ENCODE results near the gene FAM20B. TPM values are rescaled to one million over a fixed set of nuclear protein-coding genes. Genes with fewer than 3 reads are reported as not detected.

Gene FAM20B
- total and polyA plus RNA-seq, 2 of the 13 experiments (the other 11 are each of a cell fraction or from before 2014, with no cell fraction given) = 13.8 to 26.9 TPM

DNA sequence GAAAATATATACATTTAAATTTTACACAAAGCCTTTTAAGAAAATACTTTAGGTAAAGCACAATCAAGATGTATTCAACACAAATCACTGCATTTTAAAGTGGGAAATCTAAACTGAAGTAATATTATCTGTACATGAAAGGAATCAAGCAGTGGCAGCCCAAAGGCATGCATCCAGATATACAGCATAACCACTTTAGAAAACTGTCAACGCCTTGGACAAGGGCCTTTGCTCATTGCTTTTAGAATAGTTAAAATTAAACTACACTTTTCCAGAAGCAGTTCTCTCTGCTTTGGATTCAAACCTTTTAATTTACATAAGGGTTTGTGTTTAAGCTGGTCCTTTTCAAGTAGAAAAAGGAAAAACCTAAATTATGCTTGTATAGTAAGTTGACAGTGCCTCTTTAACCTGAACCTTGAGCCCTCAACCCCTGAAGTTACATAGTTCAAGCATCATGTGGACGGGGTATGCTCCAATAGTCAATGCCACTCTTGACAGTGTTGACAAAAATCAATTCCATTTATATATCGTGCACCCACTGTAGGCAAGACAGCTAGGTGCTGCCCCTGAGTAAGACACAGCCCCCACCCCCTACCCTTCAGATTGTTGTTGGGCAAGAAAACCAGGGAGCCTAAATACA, 79.0 kb downstream of the FAM20B start (continued):
- no peak for TF ChIP-seq ZNF160 (CRISPR knock-in tag; IDR thresholded peaks at IDR 0.05)
- TF ChIP-seq RFXAP (CRISPR knock-in tag; IDR thresholded peaks at IDR 0.05; ENCODE audit: borderline replicate concordance) = no peak
- TF ChIP-seq NFKB2 (CRISPR knock-in tag; IDR thresholded peaks at IDR 0.05; ENCODE audit: borderline replicate concordance) = no peak
- no peak for TF ChIP-seq ZNF781 (CRISPR knock-in tag; IDR thresholded peaks at IDR 0.05; ENCODE audit: borderline replicate concordance, not compliant biosample characterization)
- TF ChIP-seq SMAD1 (CRISPR knock-in tag; IDR thresholded peaks at IDR 0.05; ENCODE audit: borderline replicate concordance, low read depth) = no peak
- TF ChIP-seq, protein P1, sequence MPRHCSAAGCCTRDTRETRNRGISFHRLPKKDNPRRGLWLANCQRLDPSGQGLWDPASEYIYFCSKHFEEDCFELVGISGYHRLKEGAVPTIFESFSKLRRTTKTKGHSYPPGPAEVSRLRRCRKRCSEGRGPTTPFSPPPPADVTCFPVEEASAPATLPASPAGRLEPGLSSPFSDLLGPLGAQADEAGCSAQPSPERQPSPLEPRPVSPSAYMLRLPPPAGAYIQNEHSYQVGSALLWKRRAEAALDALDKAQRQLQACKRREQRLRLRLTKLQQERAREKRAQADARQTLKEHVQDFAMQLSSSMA (CRISPR knock-in tag; IDR thresholded peaks at IDR 0.05) = no peak
- TF ChIP-seq ZIK1 (CRISPR knock-in tag; IDR thresholded peaks at IDR 0.05; ENCODE audit: borderline replicate concordance, low read depth) = no peak
- no peak for TF ChIP-seq ZNF382 (CRISPR knock-in tag; IDR thresholded peaks at IDR 0.05; ENCODE audit: borderline replicate concordance)
- no peak for TF ChIP-seq CBX2 (IDR thresholded peaks at IDR 0.05; ENCODE audit: low read depth, low read length)
- TF ChIP-seq CBX2 (CRISPR knock-in tag; IDR thresholded peaks at IDR 0.05; ENCODE audit: low read depth) = no peak
- TF ChIP-seq IRX3 (CRISPR knock-in tag; IDR thresholded peaks at IDR 0.05; ENCODE audit: borderline replicate concordance, low read depth) = no peak
- no peak for TF ChIP-seq NBN (conservative IDR thresholded peaks at IDR 0.05)
- no peak for TF ChIP-seq SMARCE1 (IDR thresholded peaks at IDR 0.05; ENCODE audit: borderline replicate concordance)
- TF ChIP-seq SIX4 (CRISPR knock-in tag; IDR thresholded peaks at IDR 0.05) = no peak
- no peak for TF ChIP-seq ZNF234 (CRISPR knock-in tag; conservative IDR thresholded peaks at IDR 0.05)
- TF ChIP-seq, protein P2, sequence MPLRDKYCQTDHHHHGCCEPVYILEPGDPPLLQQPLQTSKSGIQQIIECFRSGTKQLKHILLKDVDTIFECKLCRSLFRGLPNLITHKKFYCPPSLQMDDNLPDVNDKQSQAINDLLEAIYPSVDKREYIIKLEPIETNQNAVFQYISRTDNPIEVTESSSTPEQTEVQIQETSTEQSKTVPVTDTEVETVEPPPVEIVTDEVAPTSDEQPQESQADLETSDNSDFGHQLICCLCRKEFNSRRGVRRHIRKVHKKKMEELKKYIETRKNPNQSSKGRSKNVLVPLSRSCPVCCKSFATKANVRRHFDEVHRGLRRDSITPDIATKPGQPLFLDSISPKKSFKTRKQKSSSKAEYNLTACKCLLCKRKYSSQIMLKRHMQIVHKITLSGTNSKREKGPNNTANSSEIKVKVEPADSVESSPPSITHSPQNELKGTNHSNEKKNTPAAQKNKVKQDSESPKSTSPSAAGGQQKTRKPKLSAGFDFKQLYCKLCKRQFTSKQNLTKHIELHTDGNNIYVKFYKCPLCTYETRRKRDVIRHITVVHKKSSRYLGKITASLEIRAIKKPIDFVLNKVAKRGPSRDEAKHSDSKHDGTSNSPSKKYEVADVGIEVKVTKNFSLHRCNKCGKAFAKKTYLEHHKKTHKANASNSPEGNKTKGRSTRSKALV (CRISPR knock-in tag; IDR thresholded peaks at IDR 0.05) = no peak
- no peak for TF ChIP-seq ZNF709 (CRISPR knock-in tag; IDR thresholded peaks at IDR 0.05)
- TF ChIP-seq RXRA (CRISPR knock-in tag; IDR thresholded peaks at IDR 0.05) = peak; percentile 33; the same call in 1 of the 2 replicates
- TF ChIP-seq ZNF121 (CRISPR knock-in tag; IDR thresholded peaks at IDR 0.05) = no peak
- TF ChIP-seq MAZ (IDR thresholded peaks at IDR 0.05; ENCODE audit: borderline replicate concordance, low read depth, low read length) = no peak
- no peak for TF ChIP-seq MAZ (CRISPR knock-in tag; IDR thresholded peaks at IDR 0.05; ENCODE audit: low read depth)
- TF ChIP-seq, protein P3, sequence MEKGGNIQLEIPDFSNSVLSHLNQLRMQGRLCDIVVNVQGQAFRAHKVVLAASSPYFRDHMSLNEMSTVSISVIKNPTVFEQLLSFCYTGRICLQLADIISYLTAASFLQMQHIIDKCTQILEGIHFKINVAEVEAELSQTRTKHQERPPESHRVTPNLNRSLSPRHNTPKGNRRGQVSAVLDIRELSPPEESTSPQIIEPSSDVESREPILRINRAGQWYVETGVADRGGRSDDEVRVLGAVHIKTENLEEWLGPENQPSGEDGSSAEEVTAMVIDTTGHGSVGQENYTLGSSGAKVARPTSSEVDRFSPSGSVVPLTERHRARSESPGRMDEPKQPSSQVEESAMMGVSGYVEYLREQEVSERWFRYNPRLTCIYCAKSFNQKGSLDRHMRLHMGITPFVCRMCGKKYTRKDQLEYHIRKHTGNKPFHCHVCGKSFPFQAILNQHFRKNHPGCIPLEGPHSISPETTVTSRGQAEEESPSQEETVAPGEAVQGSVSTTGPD (CRISPR knock-in tag; IDR thresholded peaks at IDR 0.05) = no peak
- no peak for TF ChIP-seq ZNF768 (CRISPR knock-in tag; IDR thresholded peaks at IDR 0.05)
- TF ChIP-seq TBX2 (CRISPR knock-in tag; IDR thresholded peaks at IDR 0.05; ENCODE audit: borderline replicate concordance) = peak; percentile 83
- TF ChIP-seq ZNF652 (CRISPR knock-in tag; IDR thresholded peaks at IDR 0.05; ENCODE audit: borderline replicate concordance, low read depth) = no peak; the same call in 1 of the 2 replicates
- TF ChIP-seq, protein P4, sequence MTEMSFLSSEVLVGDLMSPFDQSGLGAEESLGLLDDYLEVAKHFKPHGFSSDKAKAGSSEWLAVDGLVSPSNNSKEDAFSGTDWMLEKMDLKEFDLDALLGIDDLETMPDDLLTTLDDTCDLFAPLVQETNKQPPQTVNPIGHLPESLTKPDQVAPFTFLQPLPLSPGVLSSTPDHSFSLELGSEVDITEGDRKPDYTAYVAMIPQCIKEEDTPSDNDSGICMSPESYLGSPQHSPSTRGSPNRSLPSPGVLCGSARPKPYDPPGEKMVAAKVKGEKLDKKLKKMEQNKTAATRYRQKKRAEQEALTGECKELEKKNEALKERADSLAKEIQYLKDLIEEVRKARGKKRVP (CRISPR knock-in tag; IDR thresholded peaks at IDR 0.05) = no peak; a peak in 1 of 4 replicates
- no peak for TF ChIP-seq RFX5 (IDR thresholded peaks at IDR 0.05; ENCODE audit: low read depth, low read length)
- no peak for TF ChIP-seq ZNF501 (CRISPR knock-in tag; IDR thresholded peaks at IDR 0.05)
